GM18526 (cell line): Measurements from ENCODE around the gene SLC12A3.

Experiments
- POLR2A ChIP-seq: IDR thresholded peaks from 3 replicates; pipeline ENCODE4 v1.6.1; 2011; ENCODE audit not compliant: insufficient read length; ENCODE audit errors: extremely low read depth

SLC12A3 gene

DNA sequence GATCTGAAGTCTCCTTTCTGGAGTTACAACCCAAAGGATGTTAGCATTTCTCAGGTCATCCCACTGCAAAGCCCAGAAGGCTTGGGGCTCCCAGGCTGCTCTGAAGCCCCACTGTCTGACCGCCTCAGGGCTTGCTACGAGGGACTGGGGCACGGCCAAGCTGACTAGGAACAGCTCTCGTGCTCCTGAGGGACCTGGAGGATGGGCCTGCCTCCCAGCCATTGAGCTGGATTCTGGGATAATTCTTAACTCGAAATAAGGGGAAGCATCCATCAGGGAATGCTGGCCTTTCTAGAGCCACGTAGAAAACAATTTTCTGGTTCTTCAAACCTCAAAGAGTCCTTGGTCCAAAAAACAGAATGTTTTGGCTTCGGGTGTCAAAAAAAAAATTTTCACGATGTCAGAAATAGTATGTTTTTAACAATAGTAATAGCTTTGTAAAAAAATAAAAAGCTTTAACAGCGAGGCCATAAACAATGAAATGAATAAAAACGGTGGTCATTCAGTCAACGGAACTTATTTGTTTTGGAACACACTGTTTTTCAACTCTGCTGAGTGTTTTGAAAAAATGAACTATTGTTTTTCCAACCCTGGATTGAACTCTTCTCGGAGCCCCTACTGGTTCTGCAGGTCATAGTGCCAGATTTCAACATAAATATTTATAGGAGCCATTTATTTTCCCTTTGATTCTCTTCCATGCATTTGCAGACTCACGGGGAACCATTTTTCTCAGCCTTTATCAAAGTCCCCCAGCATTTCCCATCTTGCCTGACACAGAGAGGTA is 50.5 kb downstream of the SLC12A3 start:
- no peak for TF ChIP-seq POLR2A

- no peak for TF ChIP-seq POLR2A
Observed at GRCh38 chr16:56916571-56917403, 51.8 kb downstream of the SLC12A3 start.

DNA sequence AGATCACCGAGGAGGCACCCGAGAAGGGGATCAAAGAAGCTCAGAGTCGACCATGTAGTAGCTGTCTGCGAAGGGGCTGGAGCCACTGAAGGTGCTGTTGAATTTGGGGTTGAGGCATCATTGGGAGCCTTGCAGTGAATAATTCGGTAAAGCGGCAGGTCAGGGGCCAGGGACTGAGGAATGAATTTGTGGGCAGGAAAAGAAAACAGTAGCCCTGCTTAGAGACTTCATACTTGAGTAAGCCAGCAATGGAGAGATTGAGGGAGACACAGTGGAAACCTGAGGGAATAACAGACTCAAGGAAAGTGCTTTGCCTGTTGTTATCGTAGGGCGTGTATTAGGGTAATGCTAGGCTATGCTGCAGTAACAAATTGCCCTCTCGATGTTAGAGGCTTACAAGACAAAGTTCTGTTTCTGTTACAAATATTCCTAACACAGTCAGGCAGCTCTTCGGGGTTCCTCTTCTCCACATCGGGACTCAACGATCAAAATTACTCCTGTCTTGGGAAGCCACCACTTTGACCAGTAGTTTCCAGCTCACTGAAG is 53.5 kb downstream of the SLC12A3 start:
- no peak for TF ChIP-seq POLR2A

- no peak for TF ChIP-seq POLR2A
Observed at GRCh38 chr16:56919099-56919800, 54.2 kb downstream of the SLC12A3 start.

- TF ChIP-seq POLR2A = no peak
Observed at GRCh38 chr16:56921571-56921970, 56.6 kb downstream of the SLC12A3 start.

- no peak for TF ChIP-seq POLR2A
Observed at GRCh38 chr16:56923481-56924091, 58.6 kb downstream of the SLC12A3 start.

GRCh38 chr16:56927471-56927870 is 62.5 kb downstream of the SLC12A3 start:
- TF ChIP-seq POLR2A = no peak

GRCh38 chr16:56929639-56930038 is 64.6 kb downstream of the SLC12A3 start:
- TF ChIP-seq POLR2A = no peak

GRCh38 chr16:56930486-56931270 is 65.7 kb downstream of the SLC12A3 start:
- TF ChIP-seq POLR2A = no peak

DNA sequence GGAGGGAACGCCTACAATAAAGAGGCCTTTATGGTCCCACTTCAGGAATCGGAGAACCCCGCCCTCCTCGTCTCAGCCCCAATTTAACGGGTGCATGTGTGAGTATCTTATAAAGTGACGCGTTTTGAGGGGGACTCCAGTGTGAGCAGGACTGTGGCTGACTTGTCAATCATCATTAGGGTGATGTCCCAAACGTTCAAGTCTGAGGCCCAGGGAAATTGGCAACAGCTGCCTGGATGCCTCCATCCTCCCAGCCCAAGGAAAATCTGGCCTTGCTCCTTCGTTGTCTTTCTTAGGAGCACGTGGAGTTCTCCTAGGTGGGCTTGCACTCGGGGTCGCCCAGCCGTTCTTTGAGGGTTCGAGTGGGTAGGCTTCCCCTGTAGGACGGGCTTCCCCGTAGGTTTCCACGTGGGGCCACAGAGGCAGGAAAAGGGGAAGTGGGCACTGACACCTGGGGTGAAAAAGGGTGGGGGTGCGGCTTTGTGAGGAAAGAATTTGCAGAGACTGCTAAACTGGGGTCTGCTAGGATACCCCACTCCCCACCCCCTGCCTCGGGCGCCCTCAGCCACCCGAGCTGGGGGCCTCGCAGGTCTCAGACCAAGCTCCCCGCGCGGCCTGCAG is 66.4 kb downstream of the SLC12A3 start:
- TF ChIP-seq POLR2A = no peak

DNA sequence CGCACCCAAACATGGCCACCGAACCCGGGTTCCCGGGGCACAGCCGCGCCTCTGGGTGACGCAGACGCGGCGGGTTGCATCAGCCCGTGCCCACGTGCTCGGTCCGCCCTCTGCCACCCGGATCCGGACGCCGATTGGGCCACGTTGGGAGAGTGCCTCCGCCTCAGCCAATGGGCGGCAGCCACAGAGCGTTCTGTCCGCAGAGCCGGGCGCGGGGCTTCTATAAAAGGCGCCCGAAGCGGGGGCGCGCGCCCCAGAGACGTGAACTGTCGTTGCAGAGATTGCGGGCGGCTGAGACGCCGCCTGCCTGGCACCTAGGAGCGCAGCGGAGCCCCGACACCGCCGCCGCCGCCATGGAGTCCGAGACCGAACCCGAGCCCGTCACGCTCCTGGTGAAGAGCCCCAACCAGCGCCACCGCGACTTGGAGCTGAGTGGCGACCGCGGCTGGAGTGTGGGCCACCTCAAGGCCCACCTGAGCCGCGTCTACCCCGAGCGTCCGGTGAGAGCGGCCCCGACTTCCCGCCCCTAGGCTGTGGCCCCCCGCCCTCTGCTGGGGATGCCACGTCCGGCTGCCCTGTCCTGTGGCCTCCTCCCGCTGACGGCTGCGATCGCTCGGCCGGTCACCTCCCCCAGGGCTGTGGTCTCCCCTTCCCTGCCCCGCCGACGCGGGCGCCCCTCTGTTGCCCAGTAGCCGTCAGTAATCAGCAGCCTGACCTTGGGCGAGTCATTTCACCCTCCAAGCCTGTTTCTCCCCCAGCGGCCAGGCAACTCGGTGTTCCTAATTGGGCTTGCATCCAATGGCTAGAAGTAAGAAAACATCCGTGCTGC is 67.1 kb downstream of the SLC12A3 start, which contains the start of gene HERPUD1:
Gene HERPUD1, plus strand, starts transcription at position 251 of the 829 bp plus-strand sequence. Its CDS starts 103 bp downstream, at position 354.
- peak; percentile 99 for TF ChIP-seq POLR2A

DNA sequence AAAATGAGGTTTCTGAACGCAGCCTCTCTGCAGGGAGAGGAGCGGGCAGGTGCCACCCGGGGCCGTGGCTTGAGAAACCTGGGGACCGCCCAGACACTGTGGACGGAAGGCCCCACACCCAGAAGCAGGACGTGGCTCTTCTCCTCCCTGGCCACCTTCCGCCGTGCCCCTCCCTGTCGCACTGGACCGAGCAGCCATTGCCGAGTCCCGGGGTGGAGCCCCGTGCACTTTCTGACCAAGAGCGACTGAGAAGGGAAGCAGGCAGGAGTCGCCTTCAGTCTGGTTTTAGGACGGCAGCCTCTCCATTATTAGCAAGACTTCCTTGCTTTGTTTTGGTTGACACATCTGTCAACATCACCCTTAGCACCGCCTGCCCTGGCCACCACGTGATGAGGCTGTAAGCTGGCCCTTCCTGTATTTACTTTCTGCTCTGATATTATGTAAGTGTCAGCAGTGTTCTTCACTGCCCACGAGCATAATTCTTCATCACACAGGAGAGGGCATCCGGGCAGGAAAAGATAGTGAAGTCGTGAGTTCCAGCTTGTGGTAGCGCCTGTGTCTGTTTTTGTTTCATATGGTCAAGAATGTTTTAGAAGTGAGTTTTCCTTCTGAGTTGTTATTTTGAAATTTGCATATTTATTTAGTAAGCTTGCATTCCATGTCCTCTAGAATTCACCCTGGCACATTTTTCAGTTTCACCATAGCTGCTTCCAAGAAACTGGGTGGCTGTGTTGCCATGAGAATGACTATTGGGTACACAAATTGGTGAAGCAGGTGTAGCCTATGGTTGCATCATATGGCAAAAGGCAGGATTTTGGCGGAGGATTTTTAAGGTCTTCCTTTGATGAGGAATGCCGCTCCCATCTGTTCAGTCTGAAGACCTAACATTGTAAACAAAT is 68.0 kb downstream of the SLC12A3 start:
- no peak for TF ChIP-seq POLR2A
